IPS DF 6.9 (cell line): ENCODE data around the gene PRRC2C.

Source experiments
- DNase-seq: peaks from one replicate; pipeline ENCODE4 v3.0.0-alpha.2; 2013; ENCODE audit warnings: low read depth, low spot score
- H3K27ac ChIP-seq: one replicate; pipeline ENCODE4 v1.5.1; 2013; ENCODE audit warnings: low read length, control low read depth
- H3K27me3 ChIP-seq: 2 replicates; pipeline ENCODE4 v1.6.1; 2013; ENCODE audit warnings: mild to moderate bottlenecking, low read length; ENCODE audit not compliant: control insufficient read depth, insufficient read depth
- H3K36me3 ChIP-seq: 2 replicates; pipeline ENCODE4 v1.6.1; 2013; ENCODE audit warnings: low read length; ENCODE audit not compliant: control insufficient read depth, insufficient read depth
- H3K4me1 ChIP-seq: 2 replicates; pipeline ENCODE4 v1.6.1; 2013; ENCODE audit warnings: low read length; ENCODE audit not compliant: control insufficient read depth, insufficient read depth
- H3K4me3 ChIP-seq: 2 replicates; pipeline ENCODE4 v1.5.1; 2013; ENCODE audit warnings: mild to moderate bottlenecking, low read length
- H3K9me3 ChIP-seq: 2 replicates; pipeline ENCODE4 v1.6.1; 2013; ENCODE audit warnings: low read length, inconsistent platforms; ENCODE audit not compliant: control insufficient read depth, insufficient read depth
- WGBS: extraction: QIAGEN DNeasy Blood & Tissue Kit; methylation state at CpG from one replicate; pipeline ENCODE4 v1.1.7; 2013; ENCODE audit warnings: mixed read lengths, missing lambda C conversion rate; ENCODE audit not compliant: insufficient read length, insufficient coverage; 5-methylcytosine and 5-hydroxymethylcytosine counted together

The PRRC2C gene

GRCh38 chr1:171627020-171627419 is 141.7 kb downstream of the PRRC2C start:
- Histone ChIP-seq H3K27me3 (no peaks in the 10 kb centered on the region), H3K4me1 (no peaks in the 10 kb centered on the region), H3K36me3 (no peaks in the 10 kb centered on the region), H3K4me3 (no peak overlapping the region), H3K27ac (no peak overlapping the region), H3K9me3 (no peaks in the 10 kb centered on the region)
- no peak for DNase-seq
- WGBS: no CpG with 5 or more reads among the region's 5 CpGs

DNA sequence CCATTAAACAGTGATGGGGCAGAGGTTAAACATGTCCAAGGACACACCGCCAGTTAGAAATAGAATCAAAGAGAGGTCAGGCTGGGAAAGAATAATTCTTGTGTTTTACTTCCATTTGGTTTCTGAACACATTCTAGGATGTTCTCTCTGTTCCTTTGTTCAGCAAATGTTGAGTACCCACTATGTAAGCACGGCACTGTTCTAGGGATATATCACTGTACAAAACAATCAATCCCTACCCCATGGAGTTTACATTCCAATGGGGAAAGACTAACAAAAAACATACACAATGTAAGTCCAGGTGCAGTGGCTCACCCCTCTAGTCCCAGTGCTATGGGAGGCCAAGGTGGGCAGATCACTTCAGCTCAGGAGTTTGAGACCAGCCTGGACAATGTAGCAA is 142.9 kb downstream of the PRRC2C start:
- H3K36me3 ChIP-seq: no peaks in the 10 kb centered on the region
- WGBS: no CpG with 5 or more reads among the region's 2 CpGs

DNA sequence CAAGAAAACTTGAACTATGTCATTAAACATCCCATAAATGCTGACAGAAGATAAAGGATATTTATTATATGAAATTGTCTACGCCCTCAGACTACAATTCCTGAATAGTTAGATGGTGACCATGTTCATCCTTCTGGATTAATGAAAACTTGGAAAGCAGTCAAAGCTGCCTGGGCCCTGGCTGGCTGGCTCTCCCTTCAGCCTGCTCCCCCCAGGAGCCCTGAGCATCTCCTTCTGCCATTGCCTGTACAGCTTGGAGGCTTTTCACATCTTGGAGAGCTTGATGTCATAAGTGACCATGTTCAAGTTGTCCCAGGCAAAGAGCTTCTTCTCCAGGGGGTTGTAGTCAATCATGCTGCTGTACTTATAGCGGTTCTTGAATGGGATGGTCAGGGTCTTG is 150.3 kb downstream of the PRRC2C start:
- H3K4me3 ChIP-seq: no peak overlapping the region
- no CpG with 5 or more reads among the region's 2 CpGs for WGBS

More for the DNA sequence above, 142.9 kb downstream of the PRRC2C start:
- no peak for DNase-seq
- no peaks in the 10 kb centered on the region for H3K4me1 ChIP-seq
- no peak overlapping the region for H3K4me3 ChIP-seq
- H3K27me3 ChIP-seq: no peaks in the 10 kb centered on the region
- H3K9me3 ChIP-seq: no peaks in the 10 kb centered on the region
- no peak overlapping the region for H3K27ac ChIP-seq

DNA sequence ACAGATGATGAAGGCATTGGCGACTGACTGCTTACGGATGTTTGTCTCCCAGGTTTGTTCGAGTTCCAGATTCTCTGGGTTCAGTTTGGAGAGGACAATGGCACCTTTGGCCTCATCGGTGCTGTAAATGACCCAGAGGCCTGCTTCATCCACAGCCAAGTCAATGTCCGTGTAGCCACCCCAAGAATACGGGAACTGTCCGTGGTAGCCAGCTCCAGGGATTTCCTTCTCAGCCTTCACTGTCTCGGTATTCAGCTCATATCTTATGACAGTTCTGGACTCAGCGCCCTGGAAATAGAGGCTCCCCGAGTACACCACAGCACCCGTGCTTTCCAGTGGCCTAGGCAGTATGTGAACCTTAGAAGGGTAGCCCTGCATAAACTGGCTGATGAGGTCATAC is 150.8 kb downstream of the PRRC2C start:
- Histone ChIP-seq H3K36me3 (no peaks in the 10 kb centered on the region), H3K27ac (no peak overlapping the region), H3K27me3 (no peaks in the 10 kb centered on the region), H3K4me1 (no peaks in the 10 kb centered on the region), H3K9me3 (no peaks in the 10 kb centered on the region), H3K4me3 (no peak overlapping the region)
- no peak for DNase-seq
- WGBS: no CpG with 5 or more reads among the region's 11 CpGs

More for the DNA sequence above, 150.3 kb downstream of the PRRC2C start:
- no peaks in the 10 kb centered on the region for H3K27me3 ChIP-seq
- H3K27ac ChIP-seq: no peak overlapping the region
- no peak for DNase-seq
- no peaks in the 10 kb centered on the region for H3K36me3 ChIP-seq
- no peaks in the 10 kb centered on the region for H3K9me3 ChIP-seq
- H3K4me1 ChIP-seq: no peaks in the 10 kb centered on the region

- no peak overlapping the region for H3K4me3 ChIP-seq
- H3K9me3 ChIP-seq: no peaks in the 10 kb centered on the region
- no peaks in the 10 kb centered on the region for H3K36me3 ChIP-seq
- DNase-seq: no peak
- no peaks in the 10 kb centered on the region for H3K27me3 ChIP-seq
- no peak overlapping the region for H3K27ac ChIP-seq
- peaks cover 2% of the 10 kb centered on the region for H3K4me1 ChIP-seq
- WGBS: no CpG with 5 or more reads among the region's 4 CpGs
These were observed 152.7 kb downstream of the PRRC2C start for GRCh38 chr1:171637928-171638576.

DNA sequence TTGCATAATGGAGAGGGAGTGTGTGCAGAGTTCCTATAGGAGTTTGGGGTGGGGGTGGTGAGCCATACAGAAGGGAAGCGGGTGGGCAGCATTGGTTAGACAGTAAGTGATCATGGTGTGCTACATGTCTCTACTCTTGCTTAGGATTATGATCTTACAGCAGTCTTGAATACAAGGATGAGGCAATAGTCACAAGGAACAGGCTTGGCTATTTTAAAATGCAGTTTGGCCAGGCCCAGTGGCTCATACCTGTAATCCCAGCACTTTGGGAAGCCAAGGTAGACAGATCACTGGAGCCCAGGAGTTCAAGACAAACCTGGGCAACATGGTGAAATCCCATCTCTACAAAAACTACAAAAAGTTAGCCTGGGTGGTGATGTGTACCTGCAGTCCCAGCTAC is 154.9 kb downstream of the PRRC2C start:
- no peaks in the 10 kb centered on the region for H3K36me3 ChIP-seq
- peaks cover 4% of the 10 kb centered on the region for H3K4me1 ChIP-seq
- no peak overlapping the region for H3K4me3 ChIP-seq
- no peaks in the 10 kb centered on the region for H3K9me3 ChIP-seq
- no peaks in the 10 kb centered on the region for H3K27me3 ChIP-seq
- no CpG with 5 or more reads among the region's 1 CpG for WGBS
- no peak overlapping the region for H3K27ac ChIP-seq
- no peak for DNase-seq

GRCh38 chr1:171641076-171641864 is 155.9 kb downstream of the PRRC2C start:
- Histone ChIP-seq H3K27ac (no peak overlapping the region), H3K4me3 (no peak overlapping the region), H3K4me1 (peaks cover 4% of the 10 kb centered on the region), H3K27me3 (no peaks in the 10 kb centered on the region), H3K9me3 (no peaks in the 10 kb centered on the region), H3K36me3 (no peaks in the 10 kb centered on the region)
- peak; percentile 60 for DNase-seq
- WGBS: no CpG with 5 or more reads among the region's 10 CpGs

GRCh38 chr1:171642197-171642596 is 156.9 kb downstream of the PRRC2C start:
- no peak overlapping the region for H3K4me3 ChIP-seq
- H3K4me1 ChIP-seq: peaks cover 4% of the 10 kb centered on the region
- WGBS: no CpG with 5 or more reads among the region's 4 CpGs
- H3K27me3 ChIP-seq: no peaks in the 10 kb centered on the region
- H3K27ac ChIP-seq: no peak overlapping the region
- H3K9me3 ChIP-seq: no peaks in the 10 kb centered on the region
- no peaks in the 10 kb centered on the region for H3K36me3 ChIP-seq
- no peak for DNase-seq
